HG03103 (cell line): ENCODE results near the gene TMEM35A.
"Not testable (repeated sequence)": the region's sequence is repeated elsewhere in the genome, so short reads cannot be mapped to it uniquely, and the experiment has no call there.

Experiments
- ATAC-seq: cut with Tn5 transposase; IDR thresholded peaks from one replicate; pipeline ENCODE4 v1.9.1; 2021; ENCODE audit warnings: low read depth; ENCODE audit not compliant: unreplicated experiment

The TMEM35A gene

GRCh38 chrX:101078716-101079598 lies at the start of gene TMEM35A:
TSS of gene TMEM35A (plus strand) at chrX:101078879. CDS start at chrX:101079003, 124 bp downstream.
- no peak for ATAC-seq

GRCh38 chrX:101029665-101030064 lies 49.0 kb upstream of the TMEM35A start:
- no peak for ATAC-seq

- no peak for ATAC-seq
Measured at GRCh38 chrX:101037231-101037630, 41.4 kb upstream of the TMEM35A start.

- ATAC-seq: no peak
Measured at GRCh38 chrX:101040197-101040596, 38.5 kb upstream of the TMEM35A start.

GRCh38 chrX:101051153-101051548 lies 27.5 kb upstream of the TMEM35A start:
- ATAC-seq: no peak

GRCh38 chrX:101051549-101052302 lies 27.0 kb upstream of the TMEM35A start, which contains the start of gene TRMT2B:
TSS of gene TRMT2B (minus strand) at chrX:101052111. CDS start at chrX:101042289, 9,822 bp downstream.
- ATAC-seq: peak; percentile 91

GRCh38 chrX:101056551-101056950 lies 22.1 kb upstream of the TMEM35A start:
- not testable (repeated sequence) for ATAC-seq

GRCh38 chrX:101057093-101057714 lies 21.5 kb upstream of the TMEM35A start:
- ATAC-seq: peak; percentile 92

- no peak for ATAC-seq
Measured at GRCh38 chrX:101062176-101062575, 16.5 kb upstream of the TMEM35A start.

- no peak for ATAC-seq
Measured at GRCh38 chrX:101071582-101071981, 7.1 kb upstream of the TMEM35A start.

DNA sequence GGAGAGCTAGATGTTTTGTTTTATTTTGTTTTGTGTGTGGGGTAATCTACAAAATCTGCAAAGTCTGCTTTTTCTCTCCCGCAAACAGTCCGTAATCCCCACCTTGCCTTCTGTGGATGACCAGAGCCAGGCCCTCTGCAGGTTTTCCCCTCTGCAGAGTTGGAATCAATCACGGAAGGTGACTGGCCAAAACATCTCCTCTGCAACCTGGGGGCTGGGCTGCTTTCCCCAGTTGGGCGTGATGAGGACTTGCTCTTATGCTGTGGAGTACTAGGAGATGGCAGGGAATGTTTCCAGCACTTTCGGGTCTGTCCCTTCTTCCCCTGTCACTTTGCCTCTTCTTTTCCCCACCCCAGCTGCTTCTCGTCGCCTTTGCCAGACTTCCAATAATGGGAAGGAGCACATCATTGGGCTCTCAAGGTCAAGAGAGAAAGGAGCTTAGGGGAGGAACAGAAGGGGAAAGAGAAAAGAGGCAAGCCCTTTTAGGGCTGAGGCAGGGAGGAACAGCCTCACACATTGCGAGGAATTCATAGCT lies 1.1 kb downstream of the TMEM35A start:
- no peak for ATAC-seq

DNA sequence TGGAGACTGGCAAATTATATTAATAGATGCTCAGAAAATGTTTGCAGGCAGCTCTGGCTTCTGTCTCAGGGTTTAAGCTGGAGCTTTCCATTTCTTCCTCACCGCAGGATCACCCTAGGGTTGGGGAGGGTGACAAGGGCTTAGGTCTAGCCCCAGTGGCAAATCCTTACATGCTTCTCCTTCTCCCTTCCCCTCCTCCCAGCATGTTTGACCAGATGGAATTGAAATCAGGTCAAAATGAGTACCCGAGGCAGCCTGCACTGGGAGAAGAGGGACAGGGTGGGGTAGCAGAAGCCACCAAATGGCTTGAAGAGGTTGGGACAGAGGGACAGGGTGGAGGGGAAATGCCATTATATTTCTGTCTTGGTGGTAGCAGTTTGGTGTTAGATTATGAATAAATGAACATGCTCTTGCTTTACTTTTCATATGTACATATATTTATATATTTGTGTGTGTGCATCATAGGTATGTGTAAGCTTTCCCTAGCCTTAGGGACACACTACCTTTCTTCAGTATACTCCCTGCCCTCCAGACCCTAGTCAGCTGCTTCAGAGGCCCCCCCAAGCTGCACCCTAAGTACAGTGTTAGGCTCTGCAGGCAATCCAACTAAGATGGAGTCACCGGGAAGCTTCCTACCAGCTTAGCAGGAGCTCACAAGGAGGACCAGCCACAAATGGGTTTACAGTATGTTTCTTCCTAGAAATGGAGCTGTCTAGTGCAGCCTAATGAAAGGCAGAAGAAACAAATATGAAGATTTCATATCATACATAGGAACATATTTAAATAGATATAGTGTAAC lies 1.8 kb downstream of the TMEM35A start:
- no peak for ATAC-seq

DNA sequence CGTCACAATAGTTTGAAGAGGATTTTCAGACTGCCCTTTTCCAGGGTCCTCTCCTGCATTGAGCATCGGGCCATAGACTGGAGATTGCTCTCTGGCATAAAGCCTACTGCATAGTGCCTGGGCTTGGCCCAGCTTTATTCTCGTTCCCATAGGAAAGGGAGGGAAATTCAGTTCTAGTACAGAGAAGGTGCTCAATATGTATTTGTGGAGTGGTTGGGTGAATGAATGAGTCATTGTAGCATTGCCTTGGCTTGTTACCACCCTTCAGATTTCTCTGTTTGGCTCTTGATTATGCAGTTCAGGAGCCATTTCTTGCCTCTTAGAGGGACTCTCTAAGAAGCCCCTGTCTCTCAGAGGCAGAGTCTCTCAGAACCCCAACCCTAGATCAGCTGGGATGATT lies 2.6 kb downstream of the TMEM35A start:
- ATAC-seq: no peak

DNA sequence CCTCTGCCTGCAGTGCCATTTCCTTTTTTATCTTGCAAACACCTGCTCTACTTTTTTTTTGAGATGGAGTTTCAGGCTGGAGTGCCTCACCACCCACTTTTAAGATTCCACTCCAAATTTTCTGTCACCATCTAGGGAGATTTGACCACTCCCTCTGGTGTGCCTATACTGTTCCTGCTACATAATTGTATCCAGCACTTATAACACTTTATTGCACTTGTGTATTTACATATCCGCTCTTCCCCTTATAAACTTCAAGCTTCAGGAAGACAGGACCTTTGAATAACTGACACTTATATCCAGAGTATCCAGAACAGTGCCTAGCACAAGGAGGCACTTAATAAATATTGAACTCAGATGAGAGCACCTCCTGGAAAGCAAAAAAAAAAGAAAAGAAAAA lies 13.1 kb downstream of the TMEM35A start:
- no peak for ATAC-seq

GRCh38 chrX:101097546-101098453 lies 19.1 kb downstream of the TMEM35A start, which contains the start of gene CENPI:
TSS of gene CENPI (plus strand) at chrX:101098204. CDS start at chrX:101101071, 2,867 bp downstream.
- peak; percentile 97 for ATAC-seq

- ATAC-seq: no peak
Measured at GRCh38 chrX:101108284-101108683, 29.6 kb downstream of the TMEM35A start.

DNA sequence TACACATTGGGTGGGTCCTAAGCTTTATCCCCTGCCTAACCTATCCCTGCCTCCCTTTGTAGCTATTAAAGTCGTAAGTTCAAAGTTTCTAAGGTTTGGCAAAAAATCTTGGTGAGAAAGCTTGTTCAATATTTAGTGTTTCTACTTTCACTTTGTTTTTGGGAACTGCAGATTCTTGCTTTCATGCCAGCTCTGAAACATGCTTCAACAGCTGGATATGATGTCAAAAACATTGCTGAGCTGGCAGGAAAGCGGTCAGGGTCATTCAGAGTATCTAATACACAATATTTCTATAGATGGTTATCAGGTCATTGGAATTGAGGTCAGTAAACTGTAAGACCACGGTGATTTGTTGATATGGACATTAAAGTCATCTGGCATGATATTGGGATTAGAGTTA lies 39.0 kb downstream of the TMEM35A start:
- ATAC-seq: no peak

- ATAC-seq: no peak
Measured at GRCh38 chrX:101136235-101136634, 57.6 kb downstream of the TMEM35A start.
